NT2/D1 (cell line): ENCODE results near the gene UBN2.

ENCODE experiments used
- DNase-seq: peaks from one replicate; pipeline ENCODE4 v3.0.0-alpha.2; 2011; ENCODE audit warnings: low read depth, low spot score
- H3K27me3 ChIP-seq: 2 replicates; pipeline ENCODE4 v1.6.0; 2011; ENCODE audit warnings: mild to moderate bottlenecking; ENCODE audit not compliant: insufficient read length, insufficient read depth
- H3K36me3 ChIP-seq: 2 replicates; pipeline ENCODE4 v1.6.1; 2011; ENCODE audit warnings: mild to moderate bottlenecking, low read length, mixed read lengths; ENCODE audit not compliant: insufficient read depth, insufficient read length
- H3K4me1 ChIP-seq: 2 replicates; pipeline ENCODE4 v1.5.1; 2011; ENCODE audit not compliant: insufficient read depth, insufficient read length
- H3K4me3 ChIP-seq: 2 replicates; pipeline ENCODE4 v1.5.1; 2011; ENCODE audit warnings: low read depth; ENCODE audit not compliant: insufficient read length
- H3K9ac ChIP-seq: 2 replicates; pipeline ENCODE4 v1.6.0; 2011; ENCODE audit warnings: low read depth; ENCODE audit not compliant: insufficient read length
- H3K9me3 ChIP-seq: 2 replicates; pipeline ENCODE4 v1.5.1; 2011; ENCODE audit warnings: mild to moderate bottlenecking, low read length; ENCODE audit not compliant: insufficient read depth
- SUZ12 ChIP-seq: IDR thresholded peaks from 2 replicates; pipeline ENCODE4 v1.6.1; 2011; ENCODE audit not compliant: insufficient read length, insufficient read depth; ENCODE audit errors: extremely low read depth
- YY1 ChIP-seq: IDR thresholded peaks from 2 replicates; pipeline ENCODE4 v1.6.1; 2011; ENCODE audit not compliant: insufficient read length, insufficient read depth
- ZNF274 ChIP-seq: IDR thresholded peaks from 2 replicates; pipeline ENCODE4 v1.6.1; 2011; ENCODE audit warnings: mild to moderate bottlenecking, low read depth, low read length

Gene UBN2

DNA sequence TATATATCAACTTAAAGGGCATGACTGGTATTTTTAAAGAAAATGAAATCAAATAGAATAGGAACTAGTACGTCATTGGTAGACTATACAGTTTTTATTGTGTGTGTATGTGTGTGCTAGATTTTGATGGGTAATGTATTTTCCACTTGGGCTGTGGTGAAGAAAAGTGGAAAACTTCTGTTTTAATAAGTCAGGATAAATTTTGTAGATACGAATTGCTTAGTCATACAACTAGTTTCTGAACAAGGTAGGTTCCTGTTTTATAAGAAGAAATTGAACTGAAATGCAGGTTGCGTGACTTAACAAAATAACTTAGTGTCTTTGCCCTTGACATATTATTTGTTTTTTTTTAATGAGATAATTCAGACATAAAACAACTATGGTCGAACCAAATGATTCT, 24.3 kb downstream of the UBN2 start:
- H3K36me3 ChIP-seq = peaks cover 39% of the 10 kb centered on the region
- no peak for DNase-seq
- TF ChIP-seq YY1 (no peak), SUZ12 (no peak), ZNF274 (no peak)
- no peak overlapping the region for H3K4me3 ChIP-seq
- H3K27me3 ChIP-seq = no peaks in the 10 kb centered on the region
- no peak overlapping the region for H3K9ac ChIP-seq
- no peaks in the 10 kb centered on the region for H3K9me3 ChIP-seq
- no peaks in the 10 kb centered on the region for H3K4me1 ChIP-seq

DNA sequence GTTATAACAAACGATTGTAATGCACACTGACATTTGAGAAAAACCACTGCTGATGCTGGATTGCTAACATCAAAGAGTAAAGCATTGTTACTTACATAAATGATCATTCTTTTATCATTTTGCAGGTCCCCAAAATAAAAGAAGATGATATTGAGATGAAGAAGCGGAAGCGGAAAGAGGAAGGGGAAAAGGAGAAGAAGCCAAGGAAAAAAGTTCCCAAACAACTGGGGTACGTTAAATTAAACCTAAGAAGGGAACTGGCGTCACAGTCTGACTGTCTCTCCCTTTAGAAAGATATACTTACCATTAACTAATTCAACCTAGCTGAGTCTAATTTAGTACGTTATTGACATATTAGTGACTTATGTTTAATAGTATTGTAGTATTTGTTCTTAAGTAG, 28.1 kb downstream of the UBN2 start:
- Histone ChIP-seq H3K36me3 (peaks cover 39% of the 10 kb centered on the region), H3K9me3 (no peaks in the 10 kb centered on the region), H3K4me3 (no peak overlapping the region), H3K4me1 (no peaks in the 10 kb centered on the region), H3K9ac (no peak overlapping the region), H3K27me3 (no peaks in the 10 kb centered on the region)
- TF ChIP-seq YY1 = no peak
- no peak for TF ChIP-seq ZNF274
- no peak for TF ChIP-seq SUZ12
- DNase-seq = no peak

DNA sequence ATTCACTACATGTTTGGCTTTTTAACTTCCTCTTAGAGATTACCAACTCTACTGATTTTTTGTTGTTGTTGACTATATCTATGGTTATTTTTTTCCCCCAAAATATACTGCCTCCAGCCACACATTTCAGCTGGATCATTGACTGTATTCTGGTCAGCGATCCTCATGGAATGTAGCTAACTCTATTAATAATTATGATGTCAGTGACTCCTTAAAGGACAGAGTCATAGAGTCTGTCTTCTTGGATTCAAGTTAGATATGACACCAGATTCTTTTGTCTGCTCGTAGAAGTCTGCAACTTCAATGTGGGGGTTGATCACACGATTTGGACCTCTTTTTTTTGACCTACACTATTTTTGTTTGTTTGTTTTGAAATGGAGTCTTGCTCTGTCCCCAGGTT, 33.2 kb downstream of the UBN2 start:
- Histone ChIP-seq H3K4me1 (no peaks in the 10 kb centered on the region), H3K4me3 (no peak overlapping the region), H3K9ac (no peak overlapping the region), H3K27me3 (no peaks in the 10 kb centered on the region), H3K36me3 (peaks cover 44% of the 10 kb centered on the region), H3K9me3 (no peaks in the 10 kb centered on the region)
- no peak for DNase-seq
- TF ChIP-seq SUZ12 (no peak), ZNF274 (no peak), YY1 (no peak)

DNA sequence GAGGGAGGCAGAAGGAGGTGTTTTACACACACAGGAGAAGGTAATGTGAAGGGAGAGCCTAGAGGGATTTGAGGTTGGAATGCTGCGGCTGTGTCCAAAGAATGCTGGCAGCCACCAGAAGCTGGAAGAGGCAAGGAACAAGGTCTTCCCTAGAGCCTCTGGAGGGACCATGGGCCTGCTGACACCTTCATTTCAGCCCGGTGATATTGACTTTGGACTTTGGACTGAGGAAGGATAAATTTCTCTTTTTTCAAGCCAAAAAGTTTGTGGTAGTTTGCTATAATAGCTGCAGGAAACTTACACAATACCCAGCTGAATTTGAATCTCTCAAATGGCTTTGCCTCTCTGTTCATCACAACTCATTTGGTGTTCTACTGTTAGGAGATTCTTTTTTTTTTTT, 34.6 kb downstream of the UBN2 start:
- Histone ChIP-seq H3K9ac (no peak overlapping the region), H3K9me3 (no peaks in the 10 kb centered on the region), H3K4me1 (no peaks in the 10 kb centered on the region), H3K36me3 (peaks cover 38% of the 10 kb centered on the region), H3K4me3 (no peak overlapping the region), H3K27me3 (no peaks in the 10 kb centered on the region)
- TF ChIP-seq YY1 (no peak), SUZ12 (no peak), ZNF274 (no peak)
- no peak for DNase-seq

DNA sequence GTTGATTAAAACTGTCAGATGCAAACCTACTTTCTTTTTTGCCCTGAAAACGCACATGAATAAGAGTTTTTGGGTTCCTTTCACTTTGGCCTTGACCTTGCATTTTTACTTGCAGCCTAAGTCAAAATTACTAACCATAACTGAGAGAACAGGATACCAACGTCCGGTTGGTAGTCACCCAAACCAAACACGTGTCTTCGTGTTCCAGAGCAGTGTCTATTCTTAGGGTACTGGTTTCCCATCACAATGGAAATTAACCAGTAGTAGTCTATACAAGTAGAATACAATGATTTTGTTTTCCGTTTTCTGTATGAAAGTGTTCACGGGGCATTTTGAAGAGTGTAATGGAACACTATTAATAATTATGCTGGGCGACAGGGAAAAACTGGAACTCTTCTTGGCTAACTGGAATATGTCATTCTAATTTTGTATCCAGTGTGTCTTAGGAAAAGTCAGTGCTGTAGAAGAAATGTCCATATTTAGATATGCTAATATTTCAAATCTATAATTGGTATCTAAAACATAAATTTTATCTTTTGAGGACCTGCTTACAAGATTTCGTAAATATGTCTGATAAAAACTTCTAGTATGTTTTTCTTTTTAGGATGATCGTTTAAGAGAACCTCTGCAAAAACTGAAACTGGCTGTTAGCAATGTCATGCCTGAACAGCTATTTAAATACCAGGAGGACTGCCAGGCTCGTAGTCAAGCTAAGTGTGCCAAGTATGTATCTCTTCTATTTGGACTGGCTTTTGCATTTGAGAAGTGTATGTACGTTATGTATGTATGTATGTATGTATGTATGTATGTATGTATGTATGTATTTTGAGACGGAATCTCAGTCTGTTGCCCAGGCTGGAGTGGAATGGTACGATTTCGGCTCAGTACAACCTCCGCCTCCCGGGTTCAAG, 40.9 kb downstream of the UBN2 start:
- Histone ChIP-seq H3K9me3 (no peaks in the 10 kb centered on the region), H3K9ac (no peak overlapping the region), H3K4me1 (no peaks in the 10 kb centered on the region), H3K36me3 (peaks cover 37% of the 10 kb centered on the region), H3K4me3 (no peak overlapping the region), H3K27me3 (no peaks in the 10 kb centered on the region)
- TF ChIP-seq SUZ12 (no peak), YY1 (no peak)
- DNase-seq = no peak

DNA sequence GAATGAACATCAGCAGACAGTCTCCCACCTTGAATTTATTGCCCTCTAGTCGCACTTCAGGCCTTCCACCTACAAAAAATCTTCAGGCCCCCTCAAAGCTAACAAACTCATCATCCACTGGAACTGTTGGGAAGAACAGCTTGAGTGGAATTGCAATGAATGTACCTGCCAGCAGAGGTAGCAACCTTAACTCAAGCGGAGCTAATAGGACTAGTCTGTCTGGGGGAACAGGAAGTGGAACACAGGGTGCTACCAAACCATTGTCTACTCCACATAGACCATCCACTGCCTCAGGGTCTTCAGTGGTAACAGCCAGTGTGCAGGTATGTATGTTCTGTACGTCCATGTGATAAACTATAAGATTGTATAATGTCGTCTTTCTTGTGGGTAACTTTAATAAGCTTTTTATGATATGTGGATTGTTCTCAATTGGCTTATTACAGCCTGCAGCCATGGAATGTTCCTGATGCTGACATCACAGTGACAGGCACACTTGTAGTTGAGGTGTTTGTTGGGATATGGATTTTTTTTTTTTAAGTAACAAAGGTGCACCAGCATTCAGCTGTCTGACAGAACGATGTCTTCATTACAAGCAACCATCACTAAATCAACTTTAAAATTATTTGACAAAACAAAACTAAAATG, 53.3 kb downstream of the UBN2 start:
- no peaks in the 10 kb centered on the region for H3K27me3 ChIP-seq
- TF ChIP-seq YY1 = no peak
- TF ChIP-seq SUZ12 = no peak
- no peak for TF ChIP-seq ZNF274

DNA sequence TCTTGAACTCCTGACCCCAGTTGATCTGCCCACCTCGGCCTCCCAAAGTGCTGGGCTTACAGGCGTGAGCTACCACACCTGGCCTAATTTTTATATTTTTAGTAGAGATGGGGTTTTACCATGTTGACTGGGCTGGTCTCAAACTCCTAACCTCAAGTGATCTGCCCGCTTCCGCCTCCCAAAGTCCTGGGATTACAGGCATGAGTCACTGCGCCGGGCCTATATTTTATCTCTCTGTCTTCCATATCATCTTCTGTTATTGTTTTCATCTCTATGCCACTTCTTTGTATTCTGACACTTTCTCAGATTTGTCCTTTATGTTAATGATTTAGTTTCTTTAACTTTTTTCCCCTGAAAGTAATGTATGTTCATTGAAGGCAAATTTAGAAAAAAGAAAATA, 55.1 kb downstream of the UBN2 start:
- no peak for TF ChIP-seq YY1
- Histone ChIP-seq H3K9ac (no peak overlapping the region), H3K4me1 (no peaks in the 10 kb centered on the region), H3K9me3 (no peaks in the 10 kb centered on the region), H3K36me3 (peaks cover 26% of the 10 kb centered on the region), H3K4me3 (no peak overlapping the region), H3K27me3 (no peaks in the 10 kb centered on the region)
- DNase-seq = no peak

More for the DNA sequence above, 53.3 kb downstream of the UBN2 start:
- Histone ChIP-seq H3K4me3 (no peak overlapping the region), H3K4me1 (no peaks in the 10 kb centered on the region), H3K9ac (no peak overlapping the region), H3K36me3 (peaks cover 26% of the 10 kb centered on the region), H3K9me3 (no peaks in the 10 kb centered on the region)
- no peak for DNase-seq
